ENCODE measurements around the gene LILRB4.
"Not testable (repeated sequence)": the region's sequence is repeated elsewhere in the genome, so short reads cannot be mapped to it uniquely, and the experiment has no call there.

The LILRB4 gene

GRCh38 chr19:54650108-54650655 lies 12.6 kb upstream of the LILRB4 start:
- no peak for DNase-seq (ENCODE audit: low spot score)

- DNase-seq (ENCODE audit: low spot score): peak; percentile 53
These were observed 9.5 kb upstream of the LILRB4 start for GRCh38 chr19:54653181-54653809.

GRCh38 chr19:54654447-54655321 lies 8.1 kb upstream of the LILRB4 start:
- DNase-seq (ENCODE audit: low spot score): no peak

- no peak for DNase-seq (ENCODE audit: low spot score)
These were observed 3.5 kb upstream of the LILRB4 start for GRCh38 chr19:54659300-54659699.

- DNase-seq (ENCODE audit: low spot score): no peak
These were observed 2.5 kb upstream of the LILRB4 start for GRCh38 chr19:54660306-54660705.

- DNase-seq (ENCODE audit: low spot score): no peak
These were observed 1.8 kb upstream of the LILRB4 start for GRCh38 chr19:54660964-54661363.

GRCh38 chr19:54661846-54662481 lies 821 bp upstream of the LILRB4 start:
- DNase-seq (ENCODE audit: low spot score): no peak

GRCh38 chr19:54665530-54665929 lies 2.7 kb downstream of the LILRB4 start:
- no peak for DNase-seq (ENCODE audit: low spot score)

GRCh38 chr19:54667217-54667616 lies 4.4 kb downstream of the LILRB4 start:
- DNase-seq (ENCODE audit: low spot score): no peak

GRCh38 chr19:54668353-54668752 lies 5.6 kb downstream of the LILRB4 start:
- DNase-seq (ENCODE audit: low spot score): no peak

- no peak for DNase-seq (ENCODE audit: low spot score)
These were observed 8.0 kb downstream of the LILRB4 start for GRCh38 chr19:54670576-54671357.

GRCh38 chr19:54673222-54673621 lies 10.4 kb downstream of the LILRB4 start:
- no peak for DNase-seq (ENCODE audit: low spot score)

- DNase-seq (ENCODE audit: low spot score): no peak
These were observed 11.3 kb downstream of the LILRB4 start for GRCh38 chr19:54674021-54674617.

- peak; percentile 55 for DNase-seq (ENCODE audit: low spot score)
These were observed 13.5 kb downstream of the LILRB4 start for GRCh38 chr19:54676210-54676834.

- no peak for DNase-seq (ENCODE audit: low spot score)
These were observed 14.4 kb downstream of the LILRB4 start for GRCh38 chr19:54677217-54677616.

- not testable (repeated sequence) for DNase-seq (ENCODE audit: low spot score)
These were observed 18.8 kb downstream of the LILRB4 start for GRCh38 chr19:54681596-54681995.

- DNase-seq (ENCODE audit: low spot score): no peak
These were observed 19.6 kb downstream of the LILRB4 start for GRCh38 chr19:54682306-54682856.

- DNase-seq (ENCODE audit: low spot score): no peak
These were observed 21.7 kb downstream of the LILRB4 start for GRCh38 chr19:54684527-54684926.

- no peak for DNase-seq (ENCODE audit: low spot score)
These were observed 29.0 kb downstream of the LILRB4 start for GRCh38 chr19:54691582-54692297.

- DNase-seq (ENCODE audit: low spot score): no peak
These were observed 29.5 kb downstream of the LILRB4 start for GRCh38 chr19:54692298-54692615.

Data from D341Med (cell line).